Osteocyte (in vitro differentiated cells): ENCODE results near the gene UGT1A6. TPM values are rescaled to one million over a fixed set of nuclear protein-coding genes. Genes with fewer than 3 reads are reported as not detected.

ENCODE experiments used
- DNase-seq: peaks from one replicate; pipeline ENCODE4 v3.0.0; 2021; ENCODE audit warnings: mixed read lengths; ENCODE audit not compliant: unreplicated experiment; ENCODE audit errors: extremely low spot score
- H3K27ac Mint-ChIP-seq: one replicate; pipeline ENCODE4 v1.8.0; 2021; ENCODE audit warnings: mild to moderate bottlenecking, mixed read lengths; ENCODE audit not compliant: unreplicated experiment
- H3K27me3 Mint-ChIP-seq: one replicate; pipeline ENCODE4 v1.8.0; 2021; ENCODE audit warnings: mixed read lengths; ENCODE audit not compliant: unreplicated experiment
- H3K36me3 Mint-ChIP-seq: one replicate; pipeline ENCODE4 v1.8.0; 2021; ENCODE audit warnings: mixed read lengths; ENCODE audit not compliant: unreplicated experiment
- H3K4me1 Mint-ChIP-seq: one replicate; pipeline ENCODE4 v1.8.0; 2021; ENCODE audit warnings: mixed read lengths; ENCODE audit not compliant: unreplicated experiment
- H3K4me3 Mint-ChIP-seq: one replicate; pipeline ENCODE4 v1.8.0; 2021; ENCODE audit warnings: mild to moderate bottlenecking, moderate library complexity, mixed read lengths; ENCODE audit not compliant: unreplicated experiment
- H3K9me3 Mint-ChIP-seq: one replicate; pipeline ENCODE4 v1.8.0; 2021; ENCODE audit warnings: mixed read lengths; ENCODE audit not compliant: unreplicated experiment
- CTCF ChIP-seq: fragments of 200-600 bp; sonication (generic); IDR thresholded peaks from 2 replicates; pipeline ENCODE4 v1.5.0; 2021; ENCODE audit warnings: antibody characterized with exemption, mild to moderate bottlenecking, moderate library complexity
- total RNA-seq: library from RNA; stranded (reverse); gene quantifications from 2 replicates; pipeline ENCODE4 v1.2.1, GENCODE V29; 2021

UGT1A6 gene
- total RNA-seq, 1 donor from 2014 or later, result not detected

GRCh38 chr2:233761040-233761769 is 68.5 kb downstream of the UGT1A6 start:
- DNase-seq, result no peak

GRCh38 chr2:233764264-233764663 is 71.6 kb downstream of the UGT1A6 start:
- no peak overlapping the region for H3K4me3 Mint-ChIP-seq
- H3K9me3 Mint-ChIP-seq, result no peaks in the 10 kb centered on the region
- H3K36me3 Mint-ChIP-seq, result no peaks in the 10 kb centered on the region
- TF ChIP-seq CTCF, result no peak
- H3K27me3 Mint-ChIP-seq, result peaks cover 32% of the 10 kb centered on the region
- DNase-seq, result no peak
- peaks cover 5% of the 10 kb centered on the region for H3K4me1 Mint-ChIP-seq
- H3K27ac Mint-ChIP-seq, result no peak overlapping the region

More at GRCh38 chr2:233761040-233761769, 68.5 kb downstream of the UGT1A6 start:
- no peak overlapping the region for H3K4me3 Mint-ChIP-seq
- no peaks in the 10 kb centered on the region for H3K36me3 Mint-ChIP-seq
- H3K27me3 Mint-ChIP-seq, result peaks cover 17% of the 10 kb centered on the region
- H3K27ac Mint-ChIP-seq, result no peak overlapping the region
- no peak for TF ChIP-seq CTCF
- H3K9me3 Mint-ChIP-seq, result no peaks in the 10 kb centered on the region
- H3K4me1 Mint-ChIP-seq, result peaks cover 5% of the 10 kb centered on the region

GRCh38 chr2:233764761-233765160 is 72.1 kb downstream of the UGT1A6 start:
- no peak for DNase-seq
- Mint-ChIP-seq H3K4me3 (no peak overlapping the region), H3K36me3 (no peaks in the 10 kb centered on the region), H3K9me3 (no peaks in the 10 kb centered on the region), H3K27ac (no peak overlapping the region), H3K27me3 (peaks cover 34% of the 10 kb centered on the region), H3K4me1 (peaks cover 5% of the 10 kb centered on the region)
- no peak for TF ChIP-seq CTCF

GRCh38 chr2:233766416-233766815 is 73.7 kb downstream of the UGT1A6 start:
- H3K4me1 Mint-ChIP-seq, result peaks cover 5% of the 10 kb centered on the region
- H3K4me3 Mint-ChIP-seq, result no peak overlapping the region
- H3K36me3 Mint-ChIP-seq, result no peaks in the 10 kb centered on the region
- peaks cover 27% of the 10 kb centered on the region for H3K27me3 Mint-ChIP-seq
- no peaks in the 10 kb centered on the region for H3K9me3 Mint-ChIP-seq
- TF ChIP-seq CTCF, result no peak
- no peak for DNase-seq
- H3K27ac Mint-ChIP-seq, result no peak overlapping the region

GRCh38 chr2:233768076-233768475 is 75.4 kb downstream of the UGT1A6 start:
- peaks cover 25% of the 10 kb centered on the region for H3K27me3 Mint-ChIP-seq
- peaks cover 5% of the 10 kb centered on the region for H3K4me1 Mint-ChIP-seq
- H3K4me3 Mint-ChIP-seq, result no peak overlapping the region
- TF ChIP-seq CTCF, result no peak
- no peak for DNase-seq
- H3K36me3 Mint-ChIP-seq, result no peaks in the 10 kb centered on the region
- H3K9me3 Mint-ChIP-seq, result no peaks in the 10 kb centered on the region
- no peak overlapping the region for H3K27ac Mint-ChIP-seq
